ENCODE results near the gene SLC7A5.
"Not testable (repeated sequence)": the region's sequence is repeated elsewhere in the genome, so short reads cannot be mapped to it uniquely, and the experiment has no call there.

The SLC7A5 gene

GRCh38 chr16:87794485-87795078 lies 74.7 kb downstream of the SLC7A5 start:
- DNase-seq (ENCODE audit: low spot score) = no peak

GRCh38 chr16:87792205-87792565 lies 77.1 kb downstream of the SLC7A5 start:
- no peak for DNase-seq (ENCODE audit: low spot score)

GRCh38 chr16:87791295-87792204 lies 77.8 kb downstream of the SLC7A5 start:
- no peak for DNase-seq (ENCODE audit: low spot score)

- no peak for DNase-seq (ENCODE audit: low spot score)
Observed at GRCh38 chr16:87790292-87791100, 78.8 kb downstream of the SLC7A5 start.

- no peak for DNase-seq (ENCODE audit: low spot score)
Observed at GRCh38 chr16:87789437-87790291, 79.6 kb downstream of the SLC7A5 start.

- not testable (repeated sequence) for DNase-seq (ENCODE audit: low spot score)
Observed at GRCh38 chr16:87788730-87789436, 80.4 kb downstream of the SLC7A5 start.

- DNase-seq (ENCODE audit: low spot score) = not testable (repeated sequence)
Observed at GRCh38 chr16:87787451-87788091, 81.7 kb downstream of the SLC7A5 start.

- DNase-seq (ENCODE audit: low spot score) = no peak
Observed at GRCh38 chr16:87784812-87785211, 84.5 kb downstream of the SLC7A5 start.

GRCh38 chr16:87782033-87782432 lies 87.3 kb downstream of the SLC7A5 start:
- DNase-seq (ENCODE audit: low spot score) = no peak

- DNase-seq (ENCODE audit: low spot score) = no peak
Observed at GRCh38 chr16:87780385-87780989, 88.8 kb downstream of the SLC7A5 start.

Measured in iPS-NIHi11 (cell line).